ENCODE measurements around the gene PTBP1. TPM values are rescaled to one million over a fixed set of nuclear protein-coding genes. Genes with fewer than 3 reads are reported as not detected.

Gene PTBP1
- total and polyA plus RNA-seq, 3 donors from 2014 or later, result 116 to 196 (median 168) TPM

- WGBS, 2 donors, result 72 to 75% methylated on average over 48 to 74 of the region's 80 CpGs
- Histone ChIP-seq H3K4me1 (no peaks in the 10 kb centered on the region), H3K36me3 (ENCODE audit: low read depth, missing control alignments) (no peaks in the 10 kb centered on the region), H3K27ac (no peak overlapping the region), H3K4me3 (peak overlapping the region; percentile 4 to 26), H3K9me3 (no peaks in the 10 kb centered on the region), H3K27me3 (no peaks in the 10 kb centered on the region)
- TF ChIP-seq CTCF (IDR thresholded peaks at IDR 0.05) (no peak), POLR2A (IDR thresholded peaks at IDR 0.05) (no peak)
- intact Hi-C loops (cut with DNase I; ENCODE audit: low total_unique reads), result no loop called here
- no peak for DNase-seq
These were observed 14.9 kb downstream of the PTBP1 start for GRCh38 chr19:812049-812746.

- Histone ChIP-seq H3K4me3 (peak overlapping the region in 1 of 2 donors; percentile 4), H3K27ac (no peak overlapping the region), H3K27me3 (no peaks in the 10 kb centered on the region), H3K36me3 (ENCODE audit: low read depth, missing control alignments) (no peaks in the 10 kb centered on the region), H3K4me1 (no peaks in the 10 kb centered on the region), H3K9me3 (no peaks in the 10 kb centered on the region)
- intact Hi-C loops (cut with DNase I; ENCODE audit: low total_unique reads), result no loop called here
- DNase-seq, result no peak
- 72 to 75% methylated on average over 6 to 72 of the region's 72 CpGs for WGBS, 2 donors
- no peak for TF ChIP-seq POLR2A (IDR thresholded peaks at IDR 0.05)
- TF ChIP-seq CTCF (IDR thresholded peaks at IDR 0.05), result no peak
These were observed 15.5 kb downstream of the PTBP1 start for GRCh38 chr19:812747-813218.

GRCh38 chr19:813219-814151 lies 16.2 kb downstream of the PTBP1 start:
- WGBS, 2 donors, result 70 to 75% methylated on average over 24 to 82 of the region's 87 CpGs
- intact Hi-C loops (cut with DNase I; ENCODE audit: low total_unique reads), result no loop called here
- Histone ChIP-seq H3K27ac (no peak overlapping the region), H3K4me1 (no peaks in the 10 kb centered on the region), H3K36me3 (ENCODE audit: low read depth, missing control alignments) (no peaks in the 10 kb centered on the region), H3K4me3 (no peak overlapping the region), H3K9me3 (no peaks in the 10 kb centered on the region), H3K27me3 (no peaks in the 10 kb centered on the region)
- DNase-seq, result no peak
- no peak for TF ChIP-seq CTCF (IDR thresholded peaks at IDR 0.05)
- TF ChIP-seq POLR2A (IDR thresholded peaks at IDR 0.05), result no peak

GRCh38 chr19:814152-815078 lies 17.2 kb downstream of the PTBP1 start:
- TF ChIP-seq POLR2A (IDR thresholded peaks at IDR 0.05) (no peak), CTCF (IDR thresholded peaks at IDR 0.05) (no peak)
- no peak for DNase-seq
- no peaks in the 10 kb centered on the region for H3K27me3 ChIP-seq
- H3K27ac ChIP-seq, result no peak overlapping the region
- H3K36me3 ChIP-seq (ENCODE audit: low read depth, missing control alignments), result no peaks in the 10 kb centered on the region
- no peaks in the 10 kb centered on the region for H3K4me1 ChIP-seq
- no peak overlapping the region for H3K4me3 ChIP-seq
- intact Hi-C loops (cut with DNase I; ENCODE audit: low total_unique reads), result no loop called here
- no peaks in the 10 kb centered on the region for H3K9me3 ChIP-seq
- 84 to 87% methylated on average over 25 to 48 of the region's 49 CpGs for WGBS, 2 donors

Measured in testis (tissue), 3 donors.